IMR-90 (cell line): ENCODE data around the gene MSI2. TPM values are rescaled to one million over a fixed set of nuclear protein-coding genes. Genes with fewer than 3 reads are reported as not detected.

ENCODE experiments used
- ATAC-seq: fragments of 200-7000 bp; cut with Tn5 transposase; 2 replicates; pipeline ENCODE4 v1.9.1; 2020; ENCODE audit warnings: low read depth, mild to moderate bottlenecking, moderate library complexity
- BruUV-seq: library from RNA; stranded (reverse); fragments of 400-500 nt; replicated peaks from 2 replicates; lab custom pipeline; 2021; lab: Mats Ljungman, UMichigan
- CTCF ChIA-PET: fragments of 300-600 bp; formaldehyde crosslinking; extraction: SDS; loops from one replicate; lab custom pipeline; 2021; ENCODE audit warnings: antibody characterized with exemption; lab: Yijun Ruan, JAX
- POLR2A ChIA-PET: fragments of 300-600 bp; sonication (Branson Sonifier 250); formaldehyde crosslinking; loops from one replicate; lab custom pipeline; 2022; ENCODE audit warnings: antibody characterized with exemption; ENCODE audit not compliant: unreplicated experiment; lab: Charles Lee
- DNase-seq: peaks from one replicate; pipeline ENCODE4 v3.0.0; 2013
- H2AFZ ChIP-seq: replicated peaks from 2 replicates; pipeline ENCODE3; 2013; ENCODE audit warnings: low read length, mild to moderate bottlenecking; ENCODE audit not compliant: poor library complexity
- H2AK5ac ChIP-seq: 2 replicates; pipeline ENCODE4 v1.6.1; 2013; ENCODE audit warnings: low read depth, low read length, inconsistent platforms
- H2AK9ac ChIP-seq: replicated peaks from 2 replicates; pipeline ENCODE3; 2013; ENCODE audit warnings: mild to moderate bottlenecking, low read depth, low read length, moderate library complexity; ENCODE audit not compliant: poor library complexity
- H2BK120ac ChIP-seq: 2 replicates; pipeline ENCODE4 v1.6.1; 2013; ENCODE audit warnings: low read depth, low read length, inconsistent platforms
- H2BK15ac ChIP-seq: 3 replicates; pipeline ENCODE4 v1.6.1; 2013; ENCODE audit warnings: low read depth, low read length, inconsistent platforms
- H2BK20ac ChIP-seq: 2 replicates; pipeline ENCODE4 v1.6.1; 2013; ENCODE audit warnings: low read depth, mild to moderate bottlenecking, inconsistent platforms, low read length, moderate library complexity
- H2BK5ac ChIP-seq: 2 replicates; pipeline ENCODE4 v1.6.1; 2013; ENCODE audit warnings: mild to moderate bottlenecking, low read depth, low read length, inconsistent platforms; ENCODE audit not compliant: poor library complexity, severe bottlenecking
- H3K14ac ChIP-seq: replicated peaks from 2 replicates; pipeline ENCODE4 v1.6.1; 2013; ENCODE audit warnings: low read depth, low read length, inconsistent platforms
- H3K18ac ChIP-seq: 2 replicates; pipeline ENCODE4 v1.6.1; 2013; ENCODE audit warnings: low read depth, low read length, control low read depth
- H3K23ac ChIP-seq: 2 replicates; pipeline ENCODE4 v1.6.1; 2013; ENCODE audit warnings: low read depth, low read length, inconsistent platforms
- H3K27ac ChIP-seq: 2 replicates; pipeline ENCODE4 v1.5.1; 2013; ENCODE audit warnings: mild to moderate bottlenecking, control low read depth, low read length; ENCODE audit not compliant: insufficient read depth
- H3K27me3 ChIP-seq: 2 replicates; pipeline ENCODE4 v1.6.1; 2013; ENCODE audit warnings: low read length; ENCODE audit not compliant: control insufficient read depth, insufficient read depth
- H3K36me3 ChIP-seq: 2 replicates; pipeline ENCODE4 v1.6.1; 2013; ENCODE audit warnings: low read length, mixed read lengths; ENCODE audit not compliant: control insufficient read depth, insufficient read depth
- H3K4ac ChIP-seq: 2 replicates; pipeline ENCODE4 v1.6.1; 2013; ENCODE audit warnings: low read depth, low read length, inconsistent platforms
- H3K4me1 ChIP-seq: 2 replicates; pipeline ENCODE4 v1.6.1; 2013; ENCODE audit warnings: low read length, mixed read lengths; ENCODE audit not compliant: control insufficient read depth, insufficient read depth
- H3K4me2 ChIP-seq: 2 replicates; pipeline ENCODE4 v1.6.1; 2013; ENCODE audit warnings: low read depth, mild to moderate bottlenecking, control low read depth, low read length, moderate library complexity
- H3K4me3 ChIP-seq: 2 replicates; pipeline ENCODE4 v1.5.1; 2013; ENCODE audit warnings: low read depth, mild to moderate bottlenecking, control low read depth, low read length, moderate library complexity; ENCODE audit not compliant: insufficient read depth
- H3K56ac ChIP-seq: 2 replicates; pipeline ENCODE4 v1.6.1; 2013; ENCODE audit warnings: low read length, inconsistent platforms; ENCODE audit not compliant: insufficient read depth; ENCODE audit errors: extremely low read depth
- H3K79me1 ChIP-seq, 2 experiments: 2 replicates each; pipeline ENCODE4 v1.6.1; 2013; ENCODE audit warnings: low read length in 2 of 2, inconsistent platforms in 1 of 2, low read depth in 1 of 2
- H3K9ac ChIP-seq: 2 replicates; pipeline ENCODE4 v1.6.1; 2013; ENCODE audit warnings: low read depth, low read length, control low read depth
- H3K9me1 ChIP-seq: 2 replicates; pipeline ENCODE4 v1.6.1; 2013; ENCODE audit warnings: low read length, inconsistent platforms; ENCODE audit not compliant: insufficient read depth
- H3K9me3 ChIP-seq: 2 replicates; pipeline ENCODE4 v1.6.1; 2013; ENCODE audit warnings: low read length; ENCODE audit not compliant: control insufficient read depth, insufficient read depth
- H4K20me1 ChIP-seq: 2 replicates; pipeline ENCODE4 v1.6.1; 2013; ENCODE audit warnings: low read length, inconsistent platforms; ENCODE audit not compliant: insufficient read depth
- H4K5ac ChIP-seq: 2 replicates; pipeline ENCODE4 v1.6.1; 2013; ENCODE audit warnings: mild to moderate bottlenecking, low read depth, low read length, control low read depth
- H4K8ac ChIP-seq, 2 experiments: 2 replicates each; pipeline ENCODE4 v1.6.1; 2013; ENCODE audit warnings: low read depth in 2 of 2, low read length in 2 of 2, control low read depth in 1 of 2, inconsistent platforms in 1 of 2
- H4K91ac ChIP-seq: 2 replicates; pipeline ENCODE4 v1.6.1; 2013; ENCODE audit warnings: low read depth, low read length, inconsistent platforms; ENCODE audit not compliant: insufficient read depth
- CEBPB ChIP-seq: IDR thresholded peaks from 2 replicates; pipeline ENCODE4 v1.6.1; 2012; ENCODE audit warnings: low read depth, low read length, improper control_type of control experiment
- WGBS, 2 experiments: methylation state at CpG; one replicate each; pipeline versions ENCODE4 v1.1.5 to v1.1.7; 2013; ENCODE audit warnings: missing lambda C conversion rate in 2 of 2; ENCODE audit not compliant: insufficient read length in 1 of 2; ENCODE audit errors: extremely low coverage in 2 of 2; 5-methylcytosine and 5-hydroxymethylcytosine counted together
- dilution Hi-C: fragments of 300-500 bp; cut with HindIII; formaldehyde crosslinking; loops from one replicate; pipeline ENCODE4 v1.14.3; 2018; ENCODE audit warnings: low sequenced_read_pairs; ENCODE audit not compliant: unreplicated experiment
- in situ Hi-C: fragments of 300-500 bp; cut with MboI; formaldehyde crosslinking; loops from 3 replicates; pipeline ENCODE4 v1.14.3; 2019; ENCODE audit warnings: low sequenced_read_pairs, inconsistent platforms, mixed read lengths
- intact Hi-C: fragments of 100-400 bp; cut with micrococcal nuclease; formaldehyde crosslinking; loops from 2 replicates; pipeline ENCODE4 v1.10.0; 2022
- polyA plus RNA-seq, 3 experiments: library from polyadenylated mRNA; depleted of rRNA; stranded (reverse); fragments of >200 nt; gene quantifications; 2 replicates each; pipeline ENCODE4 v1.2.3, GENCODE V29; 2012; ENCODE audit warnings: low replicate concordance in 1 of 3
- total RNA-seq: library from RNA; depleted of rRNA; stranded (reverse); fragments of >200 nt; gene quantifications from 2 replicates; pipeline ENCODE4 v1.2.3, GENCODE V29; 2012

Gene MSI2
- total and polyA plus RNA-seq, 2 of the 4 experiments (the other 2 are of a cell fraction) = 13.0 to 16.0 TPM

GRCh38 chr17:57276621-57277020 is 20.3 kb downstream of the MSI2 start:
- no TSS peak for BruUV-seq
- Histone ChIP-seq H2BK20ac (no peak overlapping the region), H4K5ac (no peak overlapping the region), H2AFZ (no peak overlapping the region), H2AK9ac (no peak overlapping the region), H4K20me1 (no peaks in the 10 kb centered on the region; the same call in 1 of the 2 replicates), H3K4me2 (no peak overlapping the region), H4K91ac (no peak overlapping the region), H2AK5ac (no peak overlapping the region), H2BK5ac (no peak overlapping the region), H3K9me1 (peaks cover 5% of the 10 kb centered on the region; the same call in 1 of the 2 replicates), H3K23ac (no peak overlapping the region), H3K56ac (no peak overlapping the region), H3K36me3 (peaks cover 12% of the 10 kb centered on the region), H3K4me1 (no peaks in the 10 kb centered on the region; the same call in 1 of the 2 replicates), H2BK120ac (no peak overlapping the region), H3K4me3 (no peak overlapping the region), H2BK15ac (no peak overlapping the region), H3K18ac (no peak overlapping the region), H4K8ac (no peak overlapping the region), H3K9ac (no peak overlapping the region), H3K79me1 (peaks cover under 1 to 3% of the 10 kb centered on the region in 2 experiments; a peak in 2 of 4 replicates), H3K4ac (no peak overlapping the region), H3K14ac (no peak overlapping the region), H3K27me3 (no peaks in the 10 kb centered on the region), H3K27ac (no peak overlapping the region), H3K9me3 (no peaks in the 10 kb centered on the region)
- no peak for ATAC-seq
- DNase-seq = no peak
- 90% methylated on average over 2 of the region's 9 CpGs; no CpG with 5 or more reads in 1 of the 2 experiments for WGBS, 2 experiments
- dilution Hi-C loops = no loop called here
- no peak for TF ChIP-seq CEBPB
- POLR2A ChIA-PET = no interaction called here
- intact Hi-C loops = no loop called here
- CTCF ChIA-PET = no interaction called here
- in situ Hi-C loops = no loop called here
